Activated CD4-positive, alpha-beta T cell treated with anti-CD3 and anti-CD28 coated beads, Interleukin-2, amount 50 U/mL, for 4 hours (primary cell): Measurements from ENCODE around the gene MBTPS2.
"Not testable (repeated sequence)": the region's sequence is repeated elsewhere in the genome, so short reads cannot be mapped to it uniquely, and the experiment has no call there.

ENCODE experiments used
- DNase-seq, 2 experiments: peaks; one replicate each; pipeline ENCODE4 v3.0.0-alpha.2; 2020

Gene MBTPS2

DNA sequence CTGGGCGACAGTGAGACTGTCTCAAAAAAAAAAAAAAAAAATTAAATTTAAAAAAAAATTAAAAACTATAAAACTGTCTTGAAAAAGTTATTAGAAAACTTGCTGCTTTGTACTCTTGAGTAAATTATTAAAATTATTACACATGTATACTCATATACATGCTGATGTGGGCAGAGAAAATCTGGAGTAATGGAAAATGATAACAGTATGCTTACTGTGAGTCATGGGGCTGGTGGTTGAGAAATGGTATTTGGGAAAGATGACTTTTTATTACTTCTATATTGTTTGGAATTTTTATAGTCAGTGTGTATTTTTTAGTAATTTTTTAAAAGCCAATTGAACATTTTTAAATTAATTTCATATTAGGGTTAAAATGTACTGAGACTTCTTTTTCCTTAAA is 23.8 kb downstream of the MBTPS2 start:
- no peak for DNase-seq

DNA sequence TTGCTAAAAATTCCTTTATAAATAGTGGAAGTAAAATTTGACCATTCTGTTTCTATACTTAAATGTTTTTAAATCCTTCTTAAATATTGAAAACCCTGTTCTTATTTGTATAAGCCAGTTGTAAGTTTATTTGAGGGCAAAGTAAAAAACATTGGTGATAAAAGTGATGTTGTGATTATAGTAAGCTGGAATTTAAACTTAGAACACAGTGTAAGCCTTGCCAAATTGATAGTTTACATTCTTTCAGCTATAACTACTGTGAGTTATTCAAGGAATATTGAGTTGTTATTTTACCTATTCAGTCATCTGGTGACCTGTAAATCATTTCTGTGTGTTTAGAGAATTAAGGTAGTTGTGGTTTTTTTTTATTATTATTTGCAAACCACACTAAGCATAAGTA is 26.0 kb downstream of the MBTPS2 start:
- DNase-seq: no peak

DNA sequence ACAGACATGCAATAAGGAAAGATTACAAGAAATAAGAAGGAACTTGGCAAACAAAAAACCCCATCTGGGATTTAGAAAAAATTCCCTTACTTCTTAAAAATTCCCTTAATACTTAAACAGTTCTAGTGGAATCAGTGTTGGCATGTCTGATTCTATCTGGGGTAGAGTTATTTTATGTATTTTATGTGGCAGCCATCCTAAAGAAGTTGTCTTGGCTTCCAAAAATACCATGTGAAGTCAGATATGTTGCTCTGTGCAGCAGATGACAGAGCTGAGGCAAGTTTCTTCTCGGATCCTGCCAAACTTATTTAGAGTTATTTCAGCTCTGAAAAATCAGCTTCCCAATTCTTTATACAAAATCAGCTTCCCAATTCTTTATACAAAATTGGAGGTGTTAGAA is 31.1 kb downstream of the MBTPS2 start:
- no peak for DNase-seq

DNA sequence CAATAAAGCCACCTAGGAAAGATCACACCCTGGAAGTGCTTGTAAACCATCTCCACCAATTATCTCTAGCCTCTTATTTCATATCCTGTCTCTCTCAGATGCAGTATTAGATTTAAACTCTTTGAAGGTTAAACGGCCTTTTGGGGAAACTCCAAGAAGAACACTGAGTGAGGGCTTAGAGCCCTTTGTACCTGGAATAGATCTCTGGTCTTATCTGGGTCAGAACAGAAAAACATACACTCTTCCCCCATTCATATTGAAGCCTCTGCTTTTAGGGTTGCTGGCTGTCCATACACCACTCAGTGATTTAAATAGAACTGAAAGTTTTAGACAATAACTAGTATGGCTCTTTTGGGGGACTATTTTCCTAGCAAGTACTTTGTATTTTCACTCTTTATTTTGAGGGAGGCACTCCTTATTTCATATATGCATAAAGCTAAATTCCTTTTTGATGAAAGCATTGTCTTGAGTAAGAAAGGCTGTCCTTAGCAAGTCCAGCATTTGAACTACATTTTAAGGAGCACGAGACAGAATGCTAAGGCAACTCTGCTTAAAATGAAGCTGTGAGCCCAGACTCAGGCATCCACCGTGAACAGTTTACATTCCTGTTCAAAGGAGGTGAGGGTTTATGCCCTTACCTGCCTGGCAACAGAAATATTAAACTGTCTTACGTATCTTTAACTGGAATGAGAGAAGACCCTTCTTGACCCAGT is 33.8 kb downstream of the MBTPS2 start:
- DNase-seq: no peak

DNA sequence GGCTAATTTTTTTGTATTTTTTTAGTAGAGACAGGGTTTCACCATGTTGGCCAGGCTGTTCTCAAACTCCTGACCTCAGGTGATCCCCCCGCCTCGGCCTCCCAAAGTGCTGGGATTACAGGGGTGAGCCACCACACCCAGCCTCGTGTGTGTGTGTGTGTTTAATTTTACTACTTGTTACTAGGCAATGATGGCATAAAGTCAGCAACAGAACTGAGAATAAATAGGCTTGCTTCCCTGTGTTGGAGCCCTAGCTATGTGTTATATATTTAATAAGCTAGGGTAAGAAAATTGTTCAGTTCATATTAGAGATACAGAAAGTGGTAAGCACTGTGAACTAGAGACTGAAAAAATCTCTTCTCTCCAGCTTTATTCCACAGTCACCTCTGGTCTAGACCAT is 34.8 kb downstream of the MBTPS2 start:
- not testable (repeated sequence) for DNase-seq

GRCh38 chrX:21875013-21875412 is 35.6 kb downstream of the MBTPS2 start:
- no peak for DNase-seq

DNA sequence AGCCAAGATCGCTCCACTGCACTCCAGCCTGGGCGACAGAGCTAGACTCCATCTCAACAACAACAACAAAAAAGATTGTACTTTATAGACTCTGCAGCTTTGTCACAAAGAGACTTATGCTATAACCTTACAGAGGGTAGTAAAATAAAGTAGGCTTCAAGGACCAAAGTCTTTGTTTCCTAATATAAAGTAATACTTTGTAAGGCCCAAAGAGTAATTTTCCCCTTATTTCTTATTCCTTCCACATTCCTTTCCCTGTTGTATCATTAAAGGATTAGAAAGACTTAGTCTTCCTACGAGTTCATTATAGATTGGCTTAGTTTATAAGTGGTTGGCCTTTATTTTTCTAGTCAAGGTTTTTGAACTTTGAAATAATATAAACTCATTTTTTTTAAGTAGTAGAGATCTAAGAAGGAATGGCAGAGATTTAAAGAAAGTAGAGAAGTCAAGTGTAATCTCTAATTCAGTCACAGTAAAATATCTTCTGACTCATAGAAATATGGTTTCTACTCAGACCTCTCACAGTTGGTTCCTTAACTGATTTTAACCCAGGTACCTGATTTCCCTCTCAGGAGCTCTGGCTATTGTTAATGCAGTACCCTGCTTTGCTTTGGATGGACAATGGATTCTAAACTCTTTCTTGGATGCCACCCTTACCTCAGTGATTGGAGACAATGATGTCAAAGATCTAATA is 42.6 kb downstream of the MBTPS2 start:
- no peak for DNase-seq

DNA sequence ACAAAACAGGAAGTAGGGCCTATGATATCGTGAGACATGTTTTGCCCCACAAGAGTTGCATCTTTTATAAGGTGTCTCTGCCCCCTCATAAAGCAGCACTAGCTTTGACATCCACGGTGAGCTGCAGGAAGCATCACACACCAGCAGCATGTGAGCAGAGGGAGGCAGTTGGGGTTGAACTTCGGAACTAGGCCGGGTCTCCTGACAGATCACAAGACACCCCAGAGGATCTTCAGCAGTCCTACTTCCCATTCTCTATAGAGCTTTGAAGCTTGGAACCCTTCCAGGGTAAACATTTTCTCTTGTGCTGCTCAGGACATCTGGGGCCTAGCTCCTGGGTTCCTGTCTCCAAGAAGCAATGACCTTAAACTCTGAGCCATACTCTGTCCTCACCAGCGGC is 43.8 kb downstream of the MBTPS2 start:
- no peak for DNase-seq

- DNase-seq: no peak
These were observed 46.2 kb downstream of the MBTPS2 start for GRCh38 chrX:21885568-21885967.

DNA sequence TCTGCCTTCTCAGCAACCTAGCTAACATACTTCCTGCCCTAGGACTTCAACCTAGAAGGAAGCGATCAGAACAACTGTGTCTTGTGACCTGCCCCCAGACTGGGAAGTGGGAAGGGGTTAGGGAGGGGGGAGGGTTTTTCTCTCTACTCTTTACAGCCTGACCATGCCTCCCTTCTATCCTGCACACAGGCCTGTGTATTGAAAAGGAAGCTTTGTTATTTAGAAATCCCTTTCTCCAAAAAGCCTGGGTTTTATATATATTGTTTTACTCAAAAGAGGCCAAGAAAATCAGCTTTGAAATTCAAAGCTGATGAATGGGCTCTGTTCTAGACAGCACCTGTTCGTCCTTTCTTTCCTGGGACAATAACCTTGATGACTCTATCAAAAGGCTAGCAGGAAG is 65.9 kb downstream of the MBTPS2 start:
- no peak for DNase-seq

GRCh38 chrX:21905953-21906352 is 66.5 kb downstream of the MBTPS2 start:
- DNase-seq: no peak

- DNase-seq: no peak
These were observed 67.8 kb downstream of the MBTPS2 start for GRCh38 chrX:21907260-21907659.

GRCh38 chrX:21911481-21911880 is 72.1 kb downstream of the MBTPS2 start:
- DNase-seq: no peak

GRCh38 chrX:21912220-21912619 is 72.8 kb downstream of the MBTPS2 start:
- DNase-seq: no peak

DNA sequence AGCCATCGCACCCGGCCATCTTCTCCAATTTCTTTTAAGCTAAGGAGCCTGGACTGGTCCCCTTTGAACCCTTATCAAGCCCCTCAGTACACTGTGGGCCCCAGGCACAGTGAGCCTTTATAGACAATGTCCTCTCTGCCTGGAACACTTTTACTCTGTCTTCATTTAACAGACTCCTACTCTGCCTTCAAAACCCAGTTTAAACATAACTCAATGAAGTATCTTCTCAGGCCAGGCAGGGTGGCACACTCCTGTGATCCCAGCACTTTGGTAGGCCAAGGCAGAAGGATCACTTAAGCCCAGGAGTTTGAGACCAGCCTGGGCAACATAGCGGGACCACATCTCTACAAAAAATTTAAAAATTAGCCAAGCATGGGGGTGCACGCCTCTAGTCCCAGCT is 73.6 kb downstream of the MBTPS2 start:
- DNase-seq: no peak

GRCh38 chrX:21926116-21926515 is 86.7 kb downstream of the MBTPS2 start:
- no peak for DNase-seq

- no peak for DNase-seq
These were observed 87.3 kb downstream of the MBTPS2 start for GRCh38 chrX:21926527-21927278.

DNA sequence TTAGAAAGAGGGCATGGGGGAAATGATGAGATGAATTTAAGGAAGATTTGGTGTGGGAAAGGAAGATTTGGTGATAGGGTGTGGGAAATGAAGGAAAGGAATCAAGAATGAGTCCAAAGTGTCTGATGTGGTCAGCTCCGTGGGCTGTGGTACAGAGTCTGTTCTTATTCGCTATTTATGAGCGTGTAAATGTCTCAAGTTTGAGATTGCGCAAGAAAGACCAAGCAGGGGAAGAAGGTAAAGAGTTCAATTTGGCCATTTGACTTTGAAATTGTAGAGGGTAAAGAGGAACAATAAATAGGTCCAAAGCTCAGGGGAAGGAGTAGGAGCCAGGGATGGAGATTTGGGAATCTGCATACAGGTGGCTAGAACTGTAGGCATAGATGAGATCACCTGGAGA is 89.8 kb downstream of the MBTPS2 start:
- DNase-seq: no peak

- no peak for DNase-seq
These were observed 91.6 kb downstream of the MBTPS2 start for GRCh38 chrX:21930986-21931385.

DNA sequence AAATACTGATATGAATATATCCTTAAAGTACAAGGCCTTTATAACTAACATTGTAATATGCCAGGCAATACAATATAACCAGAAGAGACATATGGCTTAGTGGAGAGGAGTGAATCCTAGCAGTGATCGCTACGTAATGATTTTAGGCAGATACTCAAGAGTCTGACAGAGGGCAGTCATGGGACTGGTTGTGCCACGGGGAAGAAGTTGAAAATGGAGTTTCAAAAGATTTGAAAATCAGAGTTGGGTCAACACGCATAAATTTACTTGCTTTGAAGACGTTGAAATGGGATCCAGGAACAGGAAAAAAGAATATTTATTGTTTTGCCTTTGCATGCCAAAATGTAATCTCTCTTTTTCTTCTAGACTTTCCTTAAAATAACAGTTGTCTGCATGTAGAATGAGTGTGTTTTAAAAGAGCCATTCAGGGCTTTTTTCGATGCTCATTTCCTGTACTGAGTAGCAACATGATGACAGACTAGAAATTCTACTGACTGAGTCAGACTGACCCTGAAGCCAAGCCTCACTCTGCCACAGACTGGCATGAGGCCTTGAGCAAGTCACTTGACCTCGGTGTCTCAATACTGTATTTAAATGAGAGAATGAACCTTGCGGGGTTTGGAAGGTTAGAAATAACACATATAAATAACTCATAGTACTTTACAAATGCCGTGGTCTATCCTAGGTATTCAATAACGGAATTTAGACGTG is 93.0 kb downstream of the MBTPS2 start:
- DNase-seq: no peak

GRCh38 chrX:21933077-21933476 is 93.7 kb downstream of the MBTPS2 start:
- no peak for DNase-seq

DNA sequence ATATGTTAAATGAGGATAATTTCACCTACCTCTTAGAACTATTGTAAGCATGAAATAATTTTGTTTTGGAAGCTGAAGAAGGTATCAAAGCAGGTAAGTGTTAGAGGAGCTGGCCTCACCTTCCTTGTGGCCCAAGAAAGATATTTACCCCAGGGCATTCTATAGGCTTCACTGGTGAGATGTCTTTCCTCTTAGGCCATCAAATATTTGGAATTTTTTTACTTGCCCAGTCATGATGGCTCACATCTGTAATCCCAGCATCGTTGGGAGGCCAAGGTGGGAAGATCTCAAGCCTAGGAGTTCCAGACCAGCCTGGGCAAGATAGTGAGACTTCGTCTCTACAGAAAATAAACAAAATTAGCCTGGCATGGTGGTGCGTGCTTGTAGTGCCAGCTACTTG is 95.0 kb downstream of the MBTPS2 start:
- no peak for DNase-seq
